ENCODE data around the gene GLRA3.
"Not testable (repeated sequence)": the region's sequence is repeated elsewhere in the genome, so short reads cannot be mapped to it uniquely, and the experiment has no call there.

The GLRA3 gene

GRCh38 chr4:174808836-174809235 lies 20.2 kb downstream of the GLRA3 start:
- no peak for DNase-seq (ENCODE audit: low spot score)

GRCh38 chr4:174808119-174808518 lies 20.9 kb downstream of the GLRA3 start:
- no peak for DNase-seq (ENCODE audit: low spot score)

GRCh38 chr4:174805746-174806145 lies 23.3 kb downstream of the GLRA3 start:
- no peak for DNase-seq (ENCODE audit: low spot score)

- no peak for DNase-seq (ENCODE audit: low spot score)
Observed at GRCh38 chr4:174794543-174795094, 34.4 kb downstream of the GLRA3 start.

- DNase-seq (ENCODE audit: low spot score), result no peak
Observed at GRCh38 chr4:174789657-174790056, 39.4 kb downstream of the GLRA3 start.

GRCh38 chr4:174778274-174778986 lies 50.6 kb downstream of the GLRA3 start:
- not testable (repeated sequence) for DNase-seq (ENCODE audit: low spot score)

GRCh38 chr4:174775366-174775765 lies 53.7 kb downstream of the GLRA3 start:
- no peak for DNase-seq (ENCODE audit: low spot score)

GRCh38 chr4:174764105-174764729 lies 64.8 kb downstream of the GLRA3 start:
- DNase-seq (ENCODE audit: low spot score), result peak; percentile 71

GRCh38 chr4:174763454-174764104 lies 65.5 kb downstream of the GLRA3 start:
- DNase-seq (ENCODE audit: low spot score), result peak; percentile 86

- no peak for DNase-seq (ENCODE audit: low spot score)
Observed at GRCh38 chr4:174761451-174761850, 67.6 kb downstream of the GLRA3 start.

- DNase-seq (ENCODE audit: low spot score), result peak; percentile 1
Observed at GRCh38 chr4:174757736-174758135, 71.3 kb downstream of the GLRA3 start.

GRCh38 chr4:174753021-174753420 lies 76.0 kb downstream of the GLRA3 start:
- peak; percentile 80 for DNase-seq (ENCODE audit: low spot score)

GRCh38 chr4:174752026-174752425 lies 77.0 kb downstream of the GLRA3 start:
- DNase-seq (ENCODE audit: low spot score), result no peak

GRCh38 chr4:174749091-174749490 lies 80.0 kb downstream of the GLRA3 start:
- DNase-seq (ENCODE audit: low spot score), result no peak

GRCh38 chr4:174746710-174747109 lies 82.3 kb downstream of the GLRA3 start:
- DNase-seq (ENCODE audit: low spot score), result no peak

- DNase-seq (ENCODE audit: low spot score), result no peak
Observed at GRCh38 chr4:174742561-174742960, 86.5 kb downstream of the GLRA3 start.

GRCh38 chr4:174739576-174739975 lies 89.5 kb downstream of the GLRA3 start:
- no peak for DNase-seq (ENCODE audit: low spot score)

- DNase-seq (ENCODE audit: low spot score), result no peak
Observed at GRCh38 chr4:174734181-174734580, 94.9 kb downstream of the GLRA3 start.

GRCh38 chr4:174717828-174718227 lies 111.2 kb downstream of the GLRA3 start:
- DNase-seq (ENCODE audit: low spot score), result no peak

GRCh38 chr4:174716986-174717770 lies 111.9 kb downstream of the GLRA3 start:
- DNase-seq (ENCODE audit: low spot score), result no peak

- peak; percentile 61 for DNase-seq (ENCODE audit: low spot score)
Observed at GRCh38 chr4:174714393-174715211, 114.4 kb downstream of the GLRA3 start.
